IMR-90 (cell line): ENCODE data around the gene FLYWCH1. TPM values are rescaled to one million over a fixed set of nuclear protein-coding genes. Genes with fewer than 3 reads are reported as not detected.

Source experiments
- ATAC-seq: fragments of 200-7000 bp; cut with Tn5 transposase; 2 replicates; pipeline ENCODE4 v1.9.1; 2020; ENCODE audit warnings: low read depth, mild to moderate bottlenecking, moderate library complexity
- BruUV-seq: library from RNA; stranded (reverse); fragments of 400-500 nt; replicated peaks from 2 replicates; lab custom pipeline; 2021; lab: Mats Ljungman, UMichigan
- CTCF ChIA-PET: fragments of 300-600 bp; formaldehyde crosslinking; extraction: SDS; loops from one replicate; lab custom pipeline; 2021; ENCODE audit warnings: antibody characterized with exemption; lab: Yijun Ruan, JAX
- POLR2A ChIA-PET: fragments of 300-600 bp; sonication (Branson Sonifier 250); formaldehyde crosslinking; loops from one replicate; lab custom pipeline; 2022; ENCODE audit warnings: antibody characterized with exemption; ENCODE audit not compliant: unreplicated experiment; lab: Charles Lee
- DNase-seq: peaks from one replicate; pipeline ENCODE4 v3.0.0; 2013
- H2AFZ ChIP-seq: replicated peaks from 2 replicates; pipeline ENCODE3; 2013; ENCODE audit warnings: low read length, mild to moderate bottlenecking; ENCODE audit not compliant: poor library complexity
- H2AK5ac ChIP-seq: 2 replicates; pipeline ENCODE4 v1.6.1; 2013; ENCODE audit warnings: low read depth, low read length, inconsistent platforms
- H2AK9ac ChIP-seq: replicated peaks from 2 replicates; pipeline ENCODE3; 2013; ENCODE audit warnings: mild to moderate bottlenecking, low read depth, low read length, moderate library complexity; ENCODE audit not compliant: poor library complexity
- H2BK120ac ChIP-seq: 2 replicates; pipeline ENCODE4 v1.6.1; 2013; ENCODE audit warnings: low read depth, low read length, inconsistent platforms
- H2BK15ac ChIP-seq: 3 replicates; pipeline ENCODE4 v1.6.1; 2013; ENCODE audit warnings: low read depth, low read length, inconsistent platforms
- H2BK20ac ChIP-seq: 2 replicates; pipeline ENCODE4 v1.6.1; 2013; ENCODE audit warnings: low read depth, mild to moderate bottlenecking, inconsistent platforms, low read length, moderate library complexity
- H2BK5ac ChIP-seq: 2 replicates; pipeline ENCODE4 v1.6.1; 2013; ENCODE audit warnings: mild to moderate bottlenecking, low read depth, low read length, inconsistent platforms; ENCODE audit not compliant: poor library complexity, severe bottlenecking
- H3K14ac ChIP-seq: replicated peaks from 2 replicates; pipeline ENCODE4 v1.6.1; 2013; ENCODE audit warnings: low read depth, low read length, inconsistent platforms
- H3K18ac ChIP-seq: 2 replicates; pipeline ENCODE4 v1.6.1; 2013; ENCODE audit warnings: low read depth, low read length, control low read depth
- H3K23ac ChIP-seq: 2 replicates; pipeline ENCODE4 v1.6.1; 2013; ENCODE audit warnings: low read depth, low read length, inconsistent platforms
- H3K27ac ChIP-seq: 2 replicates; pipeline ENCODE4 v1.5.1; 2013; ENCODE audit warnings: mild to moderate bottlenecking, control low read depth, low read length; ENCODE audit not compliant: insufficient read depth
- H3K27me3 ChIP-seq: 2 replicates; pipeline ENCODE4 v1.6.1; 2013; ENCODE audit warnings: low read length; ENCODE audit not compliant: control insufficient read depth, insufficient read depth
- H3K36me3 ChIP-seq: 2 replicates; pipeline ENCODE4 v1.6.1; 2013; ENCODE audit warnings: low read length, mixed read lengths; ENCODE audit not compliant: control insufficient read depth, insufficient read depth
- H3K4ac ChIP-seq: 2 replicates; pipeline ENCODE4 v1.6.1; 2013; ENCODE audit warnings: low read depth, low read length, inconsistent platforms
- H3K4me1 ChIP-seq: 2 replicates; pipeline ENCODE4 v1.6.1; 2013; ENCODE audit warnings: low read length, mixed read lengths; ENCODE audit not compliant: control insufficient read depth, insufficient read depth
- H3K4me2 ChIP-seq: 2 replicates; pipeline ENCODE4 v1.6.1; 2013; ENCODE audit warnings: low read depth, mild to moderate bottlenecking, control low read depth, low read length, moderate library complexity
- H3K4me3 ChIP-seq: 2 replicates; pipeline ENCODE4 v1.5.1; 2013; ENCODE audit warnings: low read depth, mild to moderate bottlenecking, control low read depth, low read length, moderate library complexity; ENCODE audit not compliant: insufficient read depth
- H3K56ac ChIP-seq: 2 replicates; pipeline ENCODE4 v1.6.1; 2013; ENCODE audit warnings: low read length, inconsistent platforms; ENCODE audit not compliant: insufficient read depth; ENCODE audit errors: extremely low read depth
- H3K79me1 ChIP-seq, 2 experiments: 2 replicates each; pipeline ENCODE4 v1.6.1; 2013; ENCODE audit warnings: low read length in 2 of 2, inconsistent platforms in 1 of 2, low read depth in 1 of 2
- H3K9ac ChIP-seq: 2 replicates; pipeline ENCODE4 v1.6.1; 2013; ENCODE audit warnings: low read depth, low read length, control low read depth
- H3K9me1 ChIP-seq: 2 replicates; pipeline ENCODE4 v1.6.1; 2013; ENCODE audit warnings: low read length, inconsistent platforms; ENCODE audit not compliant: insufficient read depth
- H3K9me3 ChIP-seq: 2 replicates; pipeline ENCODE4 v1.6.1; 2013; ENCODE audit warnings: low read length; ENCODE audit not compliant: control insufficient read depth, insufficient read depth
- H4K20me1 ChIP-seq: 2 replicates; pipeline ENCODE4 v1.6.1; 2013; ENCODE audit warnings: low read length, inconsistent platforms; ENCODE audit not compliant: insufficient read depth
- H4K5ac ChIP-seq: 2 replicates; pipeline ENCODE4 v1.6.1; 2013; ENCODE audit warnings: mild to moderate bottlenecking, low read depth, low read length, control low read depth
- H4K8ac ChIP-seq, 2 experiments: 2 replicates each; pipeline ENCODE4 v1.6.1; 2013; ENCODE audit warnings: low read depth in 2 of 2, low read length in 2 of 2, control low read depth in 1 of 2, inconsistent platforms in 1 of 2
- H4K91ac ChIP-seq: 2 replicates; pipeline ENCODE4 v1.6.1; 2013; ENCODE audit warnings: low read depth, low read length, inconsistent platforms; ENCODE audit not compliant: insufficient read depth
- BHLHE40 ChIP-seq: fragments of 150-350 bp; IDR thresholded peaks from 2 replicates; pipeline ENCODE4 v1.6.1; 2016; ENCODE audit warnings: mild to moderate bottlenecking, low read depth, low read length
- CEBPB ChIP-seq: IDR thresholded peaks from 2 replicates; pipeline ENCODE4 v1.6.1; 2012; ENCODE audit warnings: low read depth, low read length, improper control_type of control experiment
- CHD1 ChIP-seq: IDR thresholded peaks from 2 replicates; pipeline ENCODE4 v1.6.1; 2012; ENCODE audit warnings: low read depth, low read length, improper control_type of control experiment
- FOS ChIP-seq: fragments of 150-350 bp; IDR thresholded peaks from 2 replicates; pipeline ENCODE4 v1.6.1; 2016; ENCODE audit warnings: low read depth, low read length
- MAFK ChIP-seq: IDR thresholded peaks from 2 replicates; pipeline ENCODE4 v1.6.1; 2012; ENCODE audit warnings: low read depth, low read length, improper control_type of control experiment
- MAZ ChIP-seq: IDR thresholded peaks from 2 replicates; pipeline ENCODE4 v1.6.1; 2012; ENCODE audit warnings: low read depth, mild to moderate bottlenecking, low read length, improper control_type of control experiment, moderate library complexity, borderline replicate concordance
- MXI1 ChIP-seq: IDR thresholded peaks from 2 replicates; pipeline ENCODE4 v1.6.1; 2012; ENCODE audit warnings: low read depth, mild to moderate bottlenecking, low read length, moderate library complexity, borderline replicate concordance
- NFE2L2 ChIP-seq: fragments of 150-350 bp; IDR thresholded peaks from 2 replicates; pipeline ENCODE4 v1.6.1; 2016; ENCODE audit warnings: low read depth, mild to moderate bottlenecking, low read length
- POLR2A ChIP-seq: IDR thresholded peaks from 2 replicates; pipeline ENCODE4 v1.6.1; 2012; ENCODE audit warnings: mild to moderate bottlenecking, low read depth, low read length
- RAD21 ChIP-seq: IDR thresholded peaks from 2 replicates; pipeline ENCODE4 v1.6.1; 2012; ENCODE audit warnings: low read length, improper control_type of control experiment
- RCOR1 ChIP-seq: IDR thresholded peaks from 2 replicates; pipeline ENCODE4 v1.6.1; 2012; ENCODE audit warnings: mild to moderate bottlenecking, low read length, improper control_type of control experiment; ENCODE audit not compliant: insufficient replicate concordance
- RFX5 ChIP-seq: IDR thresholded peaks from 2 replicates; pipeline ENCODE4 v1.8.0; 2012; ENCODE audit warnings: low read depth, mild to moderate bottlenecking, low read length, moderate library complexity
- SMC3 ChIP-seq: fragments of 150-350 bp; IDR thresholded peaks from 2 replicates; pipeline ENCODE4 v1.6.1; 2016; ENCODE audit warnings: low read depth, mild to moderate bottlenecking, antibody characterized with exemption, low read length, moderate library complexity
- WGBS, 2 experiments: methylation state at CpG; one replicate each; pipeline versions ENCODE4 v1.1.5 to v1.1.7; 2013; ENCODE audit warnings: missing lambda C conversion rate in 2 of 2; ENCODE audit not compliant: insufficient read length in 1 of 2; ENCODE audit errors: extremely low coverage in 2 of 2; 5-methylcytosine and 5-hydroxymethylcytosine counted together
- dilution Hi-C: fragments of 300-500 bp; cut with HindIII; formaldehyde crosslinking; loops from one replicate; pipeline ENCODE4 v1.14.3; 2018; ENCODE audit warnings: low sequenced_read_pairs; ENCODE audit not compliant: unreplicated experiment
- in situ Hi-C: fragments of 300-500 bp; cut with MboI; formaldehyde crosslinking; loops from 3 replicates; pipeline ENCODE4 v1.14.3; 2019; ENCODE audit warnings: low sequenced_read_pairs, inconsistent platforms, mixed read lengths
- intact Hi-C: fragments of 100-400 bp; cut with micrococcal nuclease; formaldehyde crosslinking; loops from 2 replicates; pipeline ENCODE4 v1.10.0; 2022
- polyA plus RNA-seq, 3 experiments: library from polyadenylated mRNA; depleted of rRNA; stranded (reverse); fragments of >200 nt; gene quantifications; 2 replicates each; pipeline ENCODE4 v1.2.3, GENCODE V29; 2012; ENCODE audit warnings: low replicate concordance in 1 of 3
- total RNA-seq: library from RNA; depleted of rRNA; stranded (reverse); fragments of >200 nt; gene quantifications from 2 replicates; pipeline ENCODE4 v1.2.3, GENCODE V29; 2012
- TF ChIP-seq, protein P1 (sequence below): fragments of 150-350 bp; IDR thresholded peaks from 2 replicates; pipeline ENCODE4 v1.6.1; 2016; ENCODE audit warnings: low read depth, mild to moderate bottlenecking, low read length, moderate library complexity, borderline replicate concordance
- TF ChIP-seq, protein P2 (sequence below): fragments of 150-350 bp; IDR thresholded peaks from 2 replicates; pipeline ENCODE4 v1.6.1; 2017; ENCODE audit warnings: mild to moderate bottlenecking, antibody characterized with exemption, low read length, low read depth
- TF ChIP-seq, protein P3 (sequence below): conservative IDR thresholded peaks from 2 replicates; pipeline ENCODE4 v1.5.1; 2012; ENCODE audit warnings: mild to moderate bottlenecking, low read depth, low read length, improper control_type of control experiment

The FLYWCH1 gene
- total and polyA plus RNA-seq, 2 of the 4 experiments (the other 2 are of a cell fraction) = 14.3 to 25.2 TPM

DNA sequence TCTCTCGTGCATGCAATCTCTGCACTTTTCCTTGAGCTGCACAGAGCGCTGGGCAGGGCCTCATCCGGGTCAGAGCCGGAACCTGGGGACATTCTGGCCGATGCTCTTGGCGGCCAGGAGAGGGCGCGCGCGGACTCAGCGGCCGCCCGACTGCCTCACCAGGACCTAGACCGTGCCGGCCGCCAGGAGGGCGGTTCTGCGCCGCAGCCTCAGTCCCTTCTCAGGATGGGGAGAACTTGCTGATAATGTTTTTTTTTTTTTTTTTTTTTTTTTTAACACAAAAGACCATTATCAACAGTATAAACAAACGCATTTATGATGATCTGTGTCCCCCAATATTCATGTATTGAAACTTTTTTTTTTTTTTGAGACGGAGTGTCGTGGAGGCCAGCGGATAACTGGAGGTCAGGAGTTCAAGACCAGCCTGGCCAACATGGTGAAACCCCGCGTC lies 36.8 kb upstream of the FLYWCH1 start:
- Histone ChIP-seq H3K56ac (no peak overlapping the region), H3K27ac (no peak overlapping the region), H4K91ac (no peak overlapping the region), H2BK15ac (no peak overlapping the region), H4K8ac (peak overlapping the region; percentile 89 to 90; a peak in 2 of 4 replicates), H2BK120ac (no peak overlapping the region), H2AK9ac (no peak overlapping the region), H3K4me1 (no peaks in the 10 kb centered on the region), H3K27me3 (no peaks in the 10 kb centered on the region), H3K4me2 (no peak overlapping the region), H3K9me3 (no peaks in the 10 kb centered on the region; the same call in 1 of the 2 replicates), H2AK5ac (no peak overlapping the region), H3K36me3 (no peaks in the 10 kb centered on the region), H2BK5ac (no peak overlapping the region), H4K5ac (no peak overlapping the region), H3K4ac (no peak overlapping the region), H3K23ac (no peak overlapping the region), H3K79me1 (no peaks in the 10 kb centered on the region), H3K4me3 (no peak overlapping the region), H2AFZ (peak overlapping the region; percentile 46), H3K9me1 (no peaks in the 10 kb centered on the region), H4K20me1 (no peaks in the 10 kb centered on the region), H2BK20ac (no peak overlapping the region), H3K14ac (no peak overlapping the region), H3K18ac (no peak overlapping the region), H3K9ac (no peak overlapping the region)
- dilution Hi-C loops = no loop called here
- ChIA-PET POLR2A (interaction anchor here (0.6 kb wide), 1 partner anchor 122 kb away, joined by 4 read pairs; the partner anchor contains the start of gene SRRM2), CTCF (interaction anchor here (0.6 kb wide), 1 partner anchor 32 kb away, joined by 10 read pairs; no protein-coding TSS in a partner anchor)
- DNase-seq (peak; percentile 61), ATAC-seq (peak; percentile 100)
- intact Hi-C loops = loop anchor here (1.0 kb wide), 1 partner anchor 44 kb away; no protein-coding TSS in a partner anchor
- WGBS, 2 experiments = no CpG with 5 or more reads among the region's 25 CpGs
- TF ChIP-seq POLR2A (no peak), CEBPB (no peak), MAFK (no peak), BHLHE40 (peak; percentile 28; the same call in 1 of the 2 replicates), FOS (no peak), CHD1 (no peak; the same call in 1 of the 2 replicates), NFE2L2 (no peak), MAZ (0 out of 2 replicates have a peak, but pooled peaks have one; percentile 25), MXI1 (no peak), SMC3 (peak; percentile 84), RAD21 (peak; percentile 74), RFX5 (no peak), RCOR1 (peak; percentile 64)
- TF ChIP-seq, protein P1, sequence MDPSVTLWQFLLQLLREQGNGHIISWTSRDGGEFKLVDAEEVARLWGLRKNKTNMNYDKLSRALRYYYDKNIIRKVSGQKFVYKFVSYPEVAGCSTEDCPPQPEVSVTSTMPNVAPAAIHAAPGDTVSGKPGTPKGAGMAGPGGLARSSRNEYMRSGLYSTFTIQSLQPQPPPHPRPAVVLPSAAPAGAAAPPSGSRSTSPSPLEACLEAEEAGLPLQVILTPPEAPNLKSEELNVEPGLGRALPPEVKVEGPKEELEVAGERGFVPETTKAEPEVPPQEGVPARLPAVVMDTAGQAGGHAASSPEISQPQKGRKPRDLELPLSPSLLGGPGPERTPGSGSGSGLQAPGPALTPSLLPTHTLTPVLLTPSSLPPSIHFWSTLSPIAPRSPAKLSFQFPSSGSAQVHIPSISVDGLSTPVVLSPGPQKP = no peak
- TF ChIP-seq, protein P2, sequence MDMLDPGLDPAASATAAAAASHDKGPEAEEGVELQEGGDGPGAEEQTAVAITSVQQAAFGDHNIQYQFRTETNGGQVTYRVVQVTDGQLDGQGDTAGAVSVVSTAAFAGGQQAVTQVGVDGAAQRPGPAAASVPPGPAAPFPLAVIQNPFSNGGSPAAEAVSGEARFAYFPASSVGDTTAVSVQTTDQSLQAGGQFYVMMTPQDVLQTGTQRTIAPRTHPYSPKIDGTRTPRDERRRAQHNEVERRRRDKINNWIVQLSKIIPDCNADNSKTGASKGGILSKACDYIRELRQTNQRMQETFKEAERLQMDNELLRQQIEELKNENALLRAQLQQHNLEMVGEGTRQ = no peak
- TF ChIP-seq, protein P3, sequence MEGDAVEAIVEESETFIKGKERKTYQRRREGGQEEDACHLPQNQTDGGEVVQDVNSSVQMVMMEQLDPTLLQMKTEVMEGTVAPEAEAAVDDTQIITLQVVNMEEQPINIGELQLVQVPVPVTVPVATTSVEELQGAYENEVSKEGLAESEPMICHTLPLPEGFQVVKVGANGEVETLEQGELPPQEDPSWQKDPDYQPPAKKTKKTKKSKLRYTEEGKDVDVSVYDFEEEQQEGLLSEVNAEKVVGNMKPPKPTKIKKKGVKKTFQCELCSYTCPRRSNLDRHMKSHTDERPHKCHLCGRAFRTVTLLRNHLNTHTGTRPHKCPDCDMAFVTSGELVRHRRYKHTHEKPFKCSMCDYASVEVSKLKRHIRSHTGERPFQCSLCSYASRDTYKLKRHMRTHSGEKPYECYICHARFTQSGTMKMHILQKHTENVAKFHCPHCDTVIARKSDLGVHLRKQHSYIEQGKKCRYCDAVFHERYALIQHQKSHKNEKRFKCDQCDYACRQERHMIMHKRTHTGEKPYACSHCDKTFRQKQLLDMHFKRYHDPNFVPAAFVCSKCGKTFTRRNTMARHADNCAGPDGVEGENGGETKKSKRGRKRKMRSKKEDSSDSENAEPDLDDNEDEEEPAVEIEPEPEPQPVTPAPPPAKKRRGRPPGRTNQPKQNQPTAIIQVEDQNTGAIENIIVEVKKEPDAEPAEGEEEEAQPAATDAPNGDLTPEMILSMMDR = peak; percentile 97
- BruUV-seq = no TSS peak
- in situ Hi-C loops = loop anchor here (5.0 kb wide), 1 partner anchor 42 kb away; no protein-coding TSS in a partner anchor
